ENCODE results near the gene TAF8.

The TAF8 gene

DNA sequence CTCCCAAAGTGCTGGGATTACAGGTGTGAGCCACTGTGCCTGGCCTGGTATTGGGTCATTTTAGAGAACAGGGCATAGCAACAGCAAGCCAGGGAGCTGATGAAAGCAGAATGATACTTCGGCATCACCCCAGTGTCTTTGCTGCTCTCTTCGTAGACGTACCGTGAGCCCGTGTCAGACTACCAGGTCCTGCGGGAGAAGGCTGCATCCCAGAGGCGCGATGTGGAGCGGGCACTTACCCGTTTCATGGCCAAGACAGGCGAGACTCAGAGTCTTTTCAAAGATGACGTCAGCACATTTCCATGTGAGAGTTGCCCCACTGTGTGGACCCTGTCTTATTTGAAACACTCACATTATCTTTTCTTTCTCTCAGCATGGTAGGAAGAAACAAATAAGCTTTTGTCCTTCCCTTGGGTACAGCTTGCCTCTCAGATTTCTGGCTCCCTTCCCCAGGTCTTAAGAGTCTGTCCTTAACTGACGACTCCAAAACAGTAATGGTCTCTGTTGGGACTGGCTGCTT is 15.9 kb downstream of the TAF8 start:
- no peak for DNase-seq

DNA sequence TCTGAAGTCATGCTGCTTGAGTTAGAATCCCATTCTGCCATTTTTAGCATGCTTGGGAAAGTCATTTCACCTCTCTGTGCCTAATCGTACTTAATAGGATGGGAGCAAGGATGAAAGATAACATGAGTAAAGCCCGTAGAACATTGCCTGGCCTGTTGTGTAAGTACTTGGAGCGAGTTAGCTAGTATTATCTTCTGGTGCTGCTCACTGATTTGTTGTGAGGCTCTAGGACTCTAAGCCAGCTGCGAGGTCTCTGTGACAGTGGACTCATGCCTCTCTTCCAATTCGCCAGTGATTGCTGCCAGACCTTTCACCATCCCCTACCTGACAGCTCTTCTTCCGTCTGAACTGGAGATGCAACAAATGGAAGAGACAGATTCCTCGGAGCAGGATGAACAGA is 17.8 kb downstream of the TAF8 start:
- no peak for DNase-seq

DNA sequence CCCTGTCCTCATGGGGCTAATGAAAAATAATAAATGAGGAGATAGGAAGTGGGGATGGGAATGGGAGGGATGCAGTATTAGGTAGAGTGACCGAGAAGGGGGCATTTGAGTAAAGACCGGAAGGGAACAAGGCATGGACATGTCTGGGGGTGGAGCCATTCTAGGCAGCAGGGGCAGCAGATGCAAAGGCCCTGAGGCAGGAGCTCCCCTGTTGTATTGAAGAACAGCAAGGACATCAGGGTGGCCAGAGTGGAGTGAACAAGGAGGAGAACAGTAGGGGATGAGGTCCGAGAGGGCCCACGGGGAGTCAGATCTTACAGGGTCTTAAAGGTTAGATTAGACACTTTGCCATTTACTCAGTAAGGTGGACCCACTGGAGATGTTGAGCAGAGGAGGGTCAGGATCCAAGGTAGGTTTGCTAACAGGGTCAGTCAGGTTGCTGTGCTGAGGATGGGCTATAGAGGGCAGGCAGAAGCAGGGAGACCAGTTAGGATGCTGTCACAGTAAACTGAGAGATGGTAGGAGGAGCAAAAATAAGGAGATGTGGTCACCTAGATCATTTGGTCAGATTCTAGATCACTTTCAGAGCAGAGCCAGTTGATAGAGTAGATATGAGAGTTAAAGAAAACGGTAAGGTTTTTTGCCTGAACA is 18.7 kb downstream of the TAF8 start:
- no peak for DNase-seq

DNA sequence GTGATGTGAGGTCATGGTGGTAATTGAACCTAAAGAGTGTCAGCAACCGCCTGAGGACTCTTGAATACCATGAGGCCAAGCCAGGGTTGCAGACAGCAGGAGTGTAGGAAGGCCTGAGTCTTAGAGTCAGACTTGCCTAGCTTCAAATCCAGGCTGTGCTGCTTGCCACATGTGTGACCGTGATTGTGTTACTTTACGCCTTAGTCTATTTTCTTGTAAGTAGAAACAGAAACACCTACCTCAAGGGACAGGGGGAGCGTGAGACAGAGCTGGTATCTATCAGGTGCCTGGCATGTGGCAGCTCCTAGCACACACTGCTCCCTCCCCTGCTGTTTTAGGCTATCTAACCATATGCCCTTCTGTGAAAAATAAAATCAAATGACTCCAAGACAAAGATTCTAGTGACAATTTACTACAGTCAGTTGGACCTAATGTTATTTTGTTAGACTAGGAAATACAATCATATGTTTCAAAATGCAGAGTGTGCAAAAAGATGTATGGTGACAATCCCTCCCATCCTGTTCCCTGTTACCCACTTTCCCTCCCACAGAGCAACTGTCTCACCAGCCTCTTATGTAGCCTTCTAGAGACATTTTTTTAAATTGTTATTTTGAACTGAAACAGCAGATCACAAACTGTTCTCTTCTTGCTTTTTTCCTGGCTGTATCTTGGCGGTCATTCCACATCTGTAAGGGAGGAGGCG is 21.7 kb downstream of the TAF8 start:
- peak; percentile 31 for DNase-seq

DNA sequence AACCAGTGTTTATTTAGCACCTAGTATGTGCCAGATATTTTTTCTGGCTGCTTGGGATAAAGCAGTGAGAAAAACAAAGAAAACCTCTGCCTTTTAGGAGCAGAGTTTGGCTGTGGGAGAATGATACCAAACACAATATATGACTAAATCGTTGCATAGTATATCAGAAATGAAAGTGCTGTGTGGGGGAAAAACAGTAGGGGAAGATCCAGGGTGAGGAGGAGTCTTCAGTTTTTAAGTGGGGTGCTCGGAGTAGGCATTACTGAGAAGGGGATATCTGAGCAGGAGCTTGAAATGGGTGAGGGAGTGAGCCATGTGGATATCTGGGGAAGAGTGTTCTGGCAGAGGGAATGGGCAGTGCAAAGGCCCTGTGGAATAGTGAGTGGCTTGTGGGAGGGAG is 23.0 kb downstream of the TAF8 start:
- DNase-seq = no peak

DNA sequence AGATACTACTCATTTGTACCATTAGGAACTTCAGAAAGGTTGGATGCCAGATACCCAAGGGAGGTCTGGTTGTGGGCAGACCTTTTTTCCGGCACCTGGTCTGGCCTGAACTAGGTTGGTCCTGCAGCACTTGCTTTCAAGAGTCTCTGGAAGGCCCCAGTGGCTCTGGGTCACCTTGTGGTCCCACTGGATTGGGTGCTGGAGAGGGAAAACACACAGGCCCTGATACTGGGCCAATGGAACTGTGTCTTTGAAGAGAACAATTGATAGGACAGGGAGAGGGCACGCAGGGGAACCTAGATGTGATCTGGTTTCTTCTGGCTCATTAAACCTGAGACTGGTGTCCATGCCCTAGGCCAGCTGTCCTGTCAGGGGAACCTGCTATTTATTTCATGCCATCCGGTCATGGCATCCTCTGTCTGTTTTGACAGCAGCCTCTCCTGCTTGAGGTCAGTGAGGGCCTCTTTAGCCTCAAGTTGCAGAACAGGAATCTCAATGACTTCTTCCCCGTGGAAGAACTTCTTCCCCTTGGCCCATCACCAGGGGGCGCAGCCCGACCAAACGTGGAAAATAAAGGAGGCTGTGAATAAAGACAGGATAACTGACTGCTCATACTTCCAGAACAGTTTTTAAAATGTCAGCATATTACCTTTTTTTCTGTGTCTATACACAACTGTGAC is 25.0 kb downstream of the TAF8 start:
- peak; percentile 52 for DNase-seq

DNA sequence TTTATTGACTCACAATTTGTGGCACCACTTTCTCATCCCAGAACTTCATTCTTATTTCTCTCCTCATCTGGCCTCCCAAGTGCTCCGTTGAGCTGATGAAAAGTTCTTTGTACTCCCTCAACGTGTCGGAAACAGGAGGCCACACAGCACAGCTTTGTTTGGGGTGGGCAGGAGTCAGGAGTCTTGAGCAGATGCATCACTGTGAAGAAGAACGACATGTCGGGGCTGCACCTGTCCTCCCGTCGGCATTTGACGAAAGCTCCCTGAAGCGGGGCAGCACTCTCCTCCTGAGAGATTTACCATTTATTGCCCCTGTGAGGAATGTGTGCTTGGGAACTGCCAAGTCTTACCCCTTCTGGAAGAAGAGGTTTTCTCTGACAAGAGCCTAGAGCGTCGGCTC is 28.1 kb downstream of the TAF8 start:
- DNase-seq = no peak

DNA sequence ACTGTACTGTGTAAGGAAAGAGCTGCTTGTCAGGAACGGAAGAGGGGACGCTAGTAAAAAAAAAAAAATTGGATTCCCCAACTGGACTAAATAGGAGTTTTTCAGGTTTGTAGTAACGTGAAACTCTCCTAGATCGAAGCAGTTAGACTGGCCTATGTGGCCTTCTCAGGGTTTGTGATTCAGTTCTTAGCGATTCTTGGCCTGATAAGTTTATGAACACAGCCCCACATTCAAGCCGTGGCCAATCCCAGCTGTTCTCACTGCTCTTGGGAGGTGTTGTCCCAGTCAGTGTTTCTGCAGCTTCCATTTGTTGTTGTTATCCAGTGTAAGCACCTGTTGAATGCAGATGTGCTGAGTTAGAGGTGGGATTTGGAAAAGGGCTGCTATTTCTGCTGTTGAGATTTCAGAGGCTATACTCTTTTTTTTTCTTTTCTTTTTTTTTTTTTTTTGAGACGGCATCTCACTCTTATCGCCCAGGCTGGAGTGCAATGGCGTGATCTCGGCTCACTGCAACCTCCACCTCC is 29.7 kb downstream of the TAF8 start:
- DNase-seq = no peak

DNA sequence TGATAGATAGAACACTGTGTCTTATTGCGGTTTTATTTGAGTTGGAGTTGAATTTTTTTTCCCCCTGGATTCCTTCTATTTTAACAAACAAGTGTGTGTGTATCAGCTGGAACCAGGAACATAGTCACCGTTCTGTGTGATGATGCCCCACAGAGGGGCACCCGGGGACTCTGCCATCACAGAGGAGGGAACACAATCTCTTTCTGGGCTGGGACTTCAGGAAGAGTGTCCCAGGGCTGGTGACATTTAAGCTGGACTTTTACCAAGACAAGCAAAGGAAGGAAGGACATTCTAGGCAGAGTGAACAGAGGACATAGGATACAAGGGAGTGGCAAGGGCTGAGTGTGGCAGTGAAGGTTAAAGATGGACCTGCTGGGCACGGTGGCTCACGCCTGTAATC is 33.2 kb downstream of the TAF8 start:
- DNase-seq = no peak

DNA sequence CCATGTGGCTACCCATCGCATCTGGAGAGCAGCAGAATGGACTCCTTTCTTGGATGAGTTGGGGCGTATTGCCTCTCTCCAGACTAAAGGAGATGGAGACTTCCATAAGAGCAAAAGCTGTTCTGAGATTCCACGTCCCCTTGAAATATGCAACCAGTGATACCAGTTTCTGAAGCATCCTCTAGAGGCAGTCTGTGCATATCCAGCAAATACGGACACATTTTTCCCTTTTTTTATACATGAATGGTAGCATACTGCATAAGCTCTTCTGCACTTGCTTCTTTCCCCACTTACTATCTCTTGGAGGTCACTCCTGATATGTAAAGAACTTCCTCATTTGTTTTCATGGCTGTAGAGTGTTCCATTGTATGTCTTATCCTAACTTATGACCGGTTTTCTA is 34.6 kb downstream of the TAF8 start:
- DNase-seq = no peak

DNA sequence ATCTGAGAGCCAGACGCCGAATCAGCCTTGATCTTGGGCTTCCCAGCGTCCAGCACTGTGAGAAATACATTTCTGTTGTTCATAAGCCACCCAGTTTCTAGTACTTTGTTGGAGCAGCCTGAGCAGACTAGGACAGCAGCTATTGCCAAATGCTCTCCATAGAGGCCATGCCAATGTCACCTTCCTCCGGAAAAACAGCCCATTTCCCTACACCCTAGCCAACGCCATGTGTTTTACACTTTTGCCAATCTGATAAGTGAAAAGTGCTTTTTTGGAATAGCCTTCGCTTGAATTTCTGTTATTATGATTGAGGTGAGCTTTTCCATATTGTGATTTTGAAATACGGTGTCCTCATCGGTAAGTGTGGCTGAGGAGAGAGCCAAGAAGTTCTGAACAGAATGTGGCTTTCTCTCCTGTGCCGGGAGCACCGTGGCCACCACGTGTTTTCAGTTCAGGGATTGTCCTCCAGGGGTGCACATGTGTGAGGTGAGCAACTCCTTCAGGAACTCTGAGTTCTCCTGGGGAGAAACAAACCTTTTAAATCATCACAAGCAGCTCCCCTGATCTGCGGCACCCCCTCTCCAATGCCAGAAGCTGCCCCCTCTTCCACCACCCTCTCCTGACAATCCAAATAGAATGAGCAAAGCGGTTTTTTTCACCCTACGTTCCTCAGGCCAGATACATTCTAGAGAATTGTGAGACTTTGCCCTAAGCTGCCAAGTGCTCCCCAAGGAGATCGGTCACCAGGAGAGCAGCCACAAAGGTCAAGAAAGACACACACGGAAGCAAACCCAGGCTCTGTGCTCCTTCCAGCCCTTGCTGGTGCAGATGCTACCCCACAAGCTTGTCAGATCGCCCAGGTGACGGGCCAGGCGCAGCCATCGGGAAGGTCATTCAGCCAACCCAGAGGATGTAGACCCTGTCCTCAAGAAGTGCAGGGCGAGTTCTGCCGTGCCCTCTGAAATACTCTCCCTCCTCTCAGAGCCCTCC is 36.0 kb downstream of the TAF8 start:
- DNase-seq = no peak

DNA sequence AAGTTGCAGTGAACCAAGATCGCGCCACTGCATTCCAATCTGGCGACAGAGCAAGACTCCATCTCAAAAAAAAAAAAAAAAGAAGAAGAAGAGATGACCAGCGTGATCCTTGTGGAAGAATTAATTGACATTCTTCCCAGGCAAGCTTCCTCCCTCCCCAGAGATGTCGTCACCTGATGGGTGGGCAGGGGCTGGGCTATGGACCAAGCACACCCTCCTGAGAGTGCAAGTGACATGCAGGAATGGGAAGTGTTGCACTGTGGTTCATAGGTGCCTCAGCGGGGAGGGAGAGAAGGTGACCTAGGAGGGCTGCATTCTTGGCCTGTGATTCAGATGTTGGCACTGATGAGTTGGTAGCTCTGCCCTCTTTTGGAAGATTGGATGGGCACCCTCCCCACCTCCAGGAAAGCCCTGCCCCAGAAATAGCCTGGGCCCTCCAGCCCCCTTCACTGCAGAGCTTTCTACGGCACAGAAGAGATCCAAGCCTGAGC is 37.8 kb downstream of the TAF8 start:
- DNase-seq = no peak

DNA sequence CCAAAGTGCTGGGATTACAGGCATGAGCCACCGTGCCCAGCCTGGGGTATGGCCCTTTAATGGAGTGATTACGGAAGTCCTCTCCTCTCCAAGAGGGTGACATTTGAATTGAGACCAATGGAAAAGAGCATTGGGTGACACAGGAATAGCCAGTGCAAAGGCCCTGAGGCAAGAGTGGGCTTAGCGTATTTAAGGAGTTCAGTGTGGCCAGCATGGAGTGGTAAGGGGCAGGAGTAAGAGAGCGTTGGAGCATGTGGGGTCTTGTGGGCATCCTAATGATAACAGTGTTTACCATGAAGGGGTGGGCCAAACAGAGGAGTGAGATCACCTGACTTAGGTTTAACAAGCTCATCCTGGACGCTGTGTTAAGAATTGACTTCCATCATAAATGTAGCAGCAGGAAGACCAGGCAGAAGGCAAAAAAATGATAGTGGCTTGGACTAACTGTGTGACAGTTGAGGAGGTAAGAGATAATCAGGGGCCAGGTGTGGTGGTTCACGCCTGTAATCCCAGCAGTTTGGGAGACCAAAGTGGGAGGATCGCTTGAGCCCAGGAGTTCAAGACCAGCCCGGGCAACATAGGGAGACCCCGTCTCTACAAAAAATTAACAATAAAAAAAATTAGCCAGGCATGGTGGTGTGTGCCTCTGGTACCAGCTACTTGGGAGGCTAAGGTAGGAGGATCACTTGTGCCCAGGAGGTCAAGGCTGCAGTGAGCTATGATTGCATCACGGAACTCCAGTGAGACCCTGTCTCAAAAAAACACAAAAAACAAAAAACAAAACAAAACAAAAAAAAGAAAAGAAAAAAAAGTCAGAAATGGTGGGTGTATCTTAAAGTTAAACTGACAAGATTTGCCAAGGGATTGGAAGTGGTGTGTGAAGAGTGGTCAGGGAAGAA is 40.7 kb downstream of the TAF8 start:
- no peak for DNase-seq

DNA sequence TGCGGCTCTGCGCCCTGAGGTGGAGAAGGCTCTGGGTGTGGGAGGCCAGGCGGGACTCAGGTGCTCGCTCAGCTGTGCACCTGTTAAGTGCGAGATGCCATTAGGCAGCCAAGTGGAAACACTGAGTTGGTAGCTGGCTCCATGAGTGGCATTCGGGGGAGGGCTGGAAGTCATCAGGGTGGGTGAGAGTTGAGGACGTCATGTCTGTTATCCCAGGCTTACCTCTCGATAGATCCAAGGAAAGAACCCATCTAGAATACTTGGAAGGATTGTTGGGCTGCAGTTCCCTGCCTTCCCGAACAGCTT is 41.3 kb downstream of the TAF8 start:
- DNase-seq = peak; percentile 71

DNA sequence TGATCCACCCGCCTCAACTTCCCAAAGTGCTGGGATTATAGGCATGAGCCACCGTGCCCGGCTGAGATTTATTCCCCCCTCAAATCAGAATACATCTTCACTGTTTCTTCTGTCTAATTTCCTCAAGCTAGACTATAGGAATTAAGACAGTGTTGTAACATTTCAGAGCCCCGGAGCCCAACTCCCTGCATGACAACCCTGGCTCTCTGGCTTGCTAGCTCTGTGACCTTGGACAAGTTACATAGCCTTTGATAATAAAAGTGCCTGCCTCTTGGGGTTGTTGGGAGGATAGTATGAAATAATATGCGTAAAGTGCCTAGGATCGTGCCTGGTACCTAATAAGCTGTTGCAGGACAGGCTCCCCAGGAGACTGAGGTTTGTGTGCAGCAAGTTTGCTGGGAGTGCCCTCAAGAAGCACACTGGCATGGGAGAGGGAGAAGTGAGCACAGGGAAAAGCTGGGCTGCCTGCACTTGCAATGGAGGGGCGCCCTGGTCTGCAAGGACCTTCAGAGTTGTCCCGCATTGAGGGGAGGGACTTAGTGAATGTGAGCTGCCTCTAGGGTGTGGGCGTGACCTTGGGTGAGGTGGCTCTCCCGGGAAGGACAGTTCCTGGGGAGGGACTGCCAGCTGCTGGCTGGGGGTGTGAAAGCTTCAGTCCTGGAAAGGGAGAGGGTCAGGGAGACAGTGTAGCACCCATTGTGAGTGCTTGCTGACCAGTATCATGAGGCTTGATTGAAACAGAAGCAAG is 43.4 kb downstream of the TAF8 start:
- DNase-seq = no peak

DNA sequence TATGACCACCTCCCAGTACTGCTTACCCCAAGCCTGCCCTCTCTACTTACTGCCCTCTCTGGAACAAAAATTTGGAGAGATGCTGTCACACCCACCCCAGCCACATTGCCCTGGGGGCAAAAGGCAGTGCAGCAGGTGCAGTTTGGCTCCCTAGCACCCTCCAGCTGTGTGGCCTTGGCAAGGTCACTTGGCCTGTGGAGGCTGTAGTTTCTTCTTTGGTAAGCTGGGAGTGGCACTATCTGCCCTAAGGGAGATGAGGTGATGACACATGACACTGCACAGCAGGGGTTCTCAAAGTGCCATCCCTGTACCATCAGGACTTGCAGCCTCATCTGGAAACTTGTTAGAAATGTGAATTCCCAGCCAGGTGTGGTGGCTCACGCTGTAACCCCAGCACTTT is 44.8 kb downstream of the TAF8 start:
- DNase-seq = no peak

DNA sequence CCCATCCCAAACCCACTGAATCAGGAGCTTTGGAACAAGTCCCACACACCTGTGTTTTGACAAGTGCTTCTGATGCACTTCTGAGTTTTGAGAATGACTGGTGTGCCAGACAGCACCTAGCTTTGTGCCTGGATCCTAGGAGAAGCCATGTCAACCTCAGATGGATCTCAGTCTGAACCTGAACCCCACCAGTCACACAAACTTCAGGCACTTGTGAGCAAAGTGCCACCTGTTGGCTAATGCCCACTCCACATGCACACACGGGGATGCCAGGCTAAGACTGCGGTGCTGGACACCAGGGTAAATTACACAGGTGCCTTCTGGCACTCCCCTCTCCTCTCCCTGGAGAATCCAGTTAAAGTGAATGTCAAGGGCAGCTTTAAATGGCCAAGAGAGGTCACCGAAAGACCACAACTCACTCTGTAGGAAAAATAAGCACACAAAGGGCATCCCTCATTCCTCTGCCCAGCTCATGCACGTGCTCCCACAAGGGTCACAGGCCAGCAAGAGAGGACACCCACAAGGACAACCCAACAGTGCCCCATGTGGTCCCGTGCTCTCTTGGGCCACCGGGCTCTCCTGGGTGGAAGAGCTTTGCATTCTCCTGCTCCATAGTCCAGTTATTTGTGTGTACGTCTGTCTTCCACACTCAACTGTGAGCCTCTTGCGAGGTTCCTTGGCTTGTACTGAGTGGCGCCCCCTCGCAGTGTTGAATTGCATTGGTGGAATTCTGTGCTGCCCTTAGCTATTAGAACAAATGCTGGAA is 45.6 kb downstream of the TAF8 start:
- no peak for DNase-seq

DNA sequence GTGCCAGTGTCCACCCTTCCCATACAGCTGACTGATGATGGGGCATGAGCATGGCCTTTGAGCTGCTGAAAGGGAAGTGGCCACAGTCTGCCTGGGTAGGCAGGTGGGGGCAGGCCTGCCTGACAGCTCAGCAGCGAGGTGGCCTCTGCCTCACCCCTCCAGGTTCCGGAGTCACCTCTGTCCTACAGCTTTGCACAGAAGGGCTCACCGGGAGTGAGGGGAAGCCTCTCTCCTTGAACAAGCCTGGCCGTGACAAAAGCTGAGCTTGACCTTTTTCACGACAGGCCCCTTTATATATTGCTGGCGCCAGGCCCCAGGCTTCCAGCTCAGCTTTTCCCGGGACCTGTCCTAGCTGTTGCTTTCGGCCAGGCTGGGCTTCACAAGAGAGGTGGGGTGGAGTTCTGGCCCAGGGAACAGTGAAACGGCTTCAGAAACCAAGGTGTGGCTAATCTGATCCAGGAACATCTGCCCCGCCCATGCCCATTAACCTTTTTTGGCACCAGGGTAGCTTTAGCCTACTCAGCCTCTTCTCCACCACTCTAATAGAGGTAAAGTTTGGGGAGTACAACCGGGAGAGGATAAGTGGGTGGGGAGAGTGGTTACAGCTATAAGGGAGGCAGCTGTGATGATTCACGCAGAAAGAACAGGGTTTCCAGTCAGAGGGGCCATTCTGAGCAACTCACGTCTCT is 49.2 kb downstream of the TAF8 start:
- DNase-seq = no peak

Measured in NCI-H2171 treated with DMSO at 0.1 percent for 48 hours (cell line).